ENCODE data around the gene UTP15. TPM values are rescaled to one million over a fixed set of nuclear protein-coding genes. Genes with fewer than 3 reads are reported as not detected.

The UTP15 gene
- total RNA-seq, 1 experiment from 2014 or later, result 35.2 TPM

DNA sequence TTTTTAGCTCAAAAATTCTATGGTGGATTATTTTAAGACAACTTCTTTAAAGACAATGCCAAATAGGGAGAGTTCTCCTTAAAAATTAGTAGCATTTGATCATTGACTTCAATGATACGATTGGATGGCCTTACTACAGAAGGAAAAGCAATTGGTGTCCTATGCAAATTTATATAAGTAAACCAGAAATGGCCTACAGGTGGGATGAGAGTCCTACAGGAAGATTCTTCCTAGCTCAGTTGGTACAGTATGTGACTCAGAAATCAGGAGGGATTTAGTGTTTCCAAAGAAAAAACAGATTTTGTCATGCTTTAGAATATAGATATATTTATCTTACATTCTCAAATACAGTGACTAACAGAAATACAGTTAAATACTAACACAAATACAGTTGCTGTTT is 6.6 kb upstream of the UTP15 start (continued):
- no peak for TF ChIP-seq JUN (CRISPR knock-in tag; IDR thresholded peaks at IDR 0.05)
- TF ChIP-seq, protein P1, sequence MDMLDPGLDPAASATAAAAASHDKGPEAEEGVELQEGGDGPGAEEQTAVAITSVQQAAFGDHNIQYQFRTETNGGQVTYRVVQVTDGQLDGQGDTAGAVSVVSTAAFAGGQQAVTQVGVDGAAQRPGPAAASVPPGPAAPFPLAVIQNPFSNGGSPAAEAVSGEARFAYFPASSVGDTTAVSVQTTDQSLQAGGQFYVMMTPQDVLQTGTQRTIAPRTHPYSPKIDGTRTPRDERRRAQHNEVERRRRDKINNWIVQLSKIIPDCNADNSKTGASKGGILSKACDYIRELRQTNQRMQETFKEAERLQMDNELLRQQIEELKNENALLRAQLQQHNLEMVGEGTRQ (CRISPR knock-in tag; IDR thresholded peaks at IDR 0.05), result no peak
- no peak for TF ChIP-seq IRF2 (CRISPR knock-in tag; IDR thresholded peaks at IDR 0.05; ENCODE audit: borderline replicate concordance, low read depth)
- no peak for TF ChIP-seq GRHL2 (CRISPR knock-in tag; IDR thresholded peaks at IDR 0.05; ENCODE audit: insufficient replicate concordance, severe bottlenecking)

DNA sequence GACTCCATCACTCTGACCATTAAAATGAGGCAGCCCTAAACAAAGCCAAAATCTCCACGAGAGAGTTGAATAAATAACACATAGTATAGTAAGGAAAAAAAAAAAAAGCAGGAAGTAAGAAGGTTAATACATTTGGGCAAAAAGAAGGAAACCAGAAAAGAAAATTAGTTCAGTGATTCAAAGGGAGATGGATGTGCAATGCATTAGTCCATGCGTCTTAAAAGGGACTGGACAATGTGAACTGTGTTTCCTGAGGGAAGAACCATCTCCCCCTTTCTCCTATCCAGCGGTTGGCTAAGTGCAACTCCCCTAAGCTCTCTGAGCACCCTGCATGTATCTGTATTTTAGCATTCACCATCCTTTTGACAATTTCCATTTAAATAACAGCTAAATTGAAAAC is 1.5 kb upstream of the UTP15 start:
- Mint-ChIP-seq H3K36me3 (peaks cover 9% of the 10 kb centered on the region), H3K27ac (no peak overlapping the region), H3K9me3 (no peaks in the 10 kb centered on the region), H3K27me3 (ENCODE audit: low read depth) (no peaks in the 10 kb centered on the region), H3K4me3 (peak overlapping the region; percentile 88), H3K4me1 (peaks cover 14% of the 10 kb centered on the region)
- TF ChIP-seq, protein P2, sequence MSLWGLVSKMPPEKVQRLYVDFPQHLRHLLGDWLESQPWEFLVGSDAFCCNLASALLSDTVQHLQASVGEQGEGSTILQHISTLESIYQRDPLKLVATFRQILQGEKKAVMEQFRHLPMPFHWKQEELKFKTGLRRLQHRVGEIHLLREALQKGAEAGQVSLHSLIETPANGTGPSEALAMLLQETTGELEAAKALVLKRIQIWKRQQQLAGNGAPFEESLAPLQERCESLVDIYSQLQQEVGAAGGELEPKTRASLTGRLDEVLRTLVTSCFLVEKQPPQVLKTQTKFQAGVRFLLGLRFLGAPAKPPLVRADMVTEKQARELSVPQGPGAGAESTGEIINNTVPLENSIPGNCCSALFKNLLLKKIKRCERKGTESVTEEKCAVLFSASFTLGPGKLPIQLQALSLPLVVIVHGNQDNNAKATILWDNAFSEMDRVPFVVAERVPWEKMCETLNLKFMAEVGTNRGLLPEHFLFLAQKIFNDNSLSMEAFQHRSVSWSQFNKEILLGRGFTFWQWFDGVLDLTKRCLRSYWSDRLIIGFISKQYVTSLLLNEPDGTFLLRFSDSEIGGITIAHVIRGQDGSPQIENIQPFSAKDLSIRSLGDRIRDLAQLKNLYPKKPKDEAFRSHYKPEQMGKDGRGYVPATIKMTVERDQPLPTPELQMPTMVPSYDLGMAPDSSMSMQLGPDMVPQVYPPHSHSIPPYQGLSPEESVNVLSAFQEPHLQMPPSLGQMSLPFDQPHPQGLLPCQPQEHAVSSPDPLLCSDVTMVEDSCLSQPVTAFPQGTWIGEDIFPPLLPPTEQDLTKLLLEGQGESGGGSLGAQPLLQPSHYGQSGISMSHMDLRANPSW (CRISPR knock-in tag; conservative IDR thresholded peaks at IDR 0.05; ENCODE audit: low read depth), result no peak
- TF ChIP-seq ZNF423 (CRISPR knock-in tag; IDR thresholded peaks at IDR 0.05) (no peak), SMAD4 (CRISPR knock-in tag; IDR thresholded peaks at IDR 0.05) (no peak), FOXP1 (CRISPR knock-in tag; IDR thresholded peaks at IDR 0.05; ENCODE audit: borderline replicate concordance) (no peak), SMAD3 (CRISPR knock-in tag; IDR thresholded peaks at IDR 0.05; ENCODE audit: borderline replicate concordance) (no peak), ZNF138 (CRISPR knock-in tag; conservative IDR thresholded peaks at IDR 0.05) (no peak), SOX15 (CRISPR knock-in tag; IDR thresholded peaks at IDR 0.05) (no peak), PRRX2 (CRISPR knock-in tag; IDR thresholded peaks at IDR 0.05) (no peak), TEAD4 (CRISPR knock-in tag; IDR thresholded peaks at IDR 0.05) (no peak), ELF4 (CRISPR knock-in tag; IDR thresholded peaks at IDR 0.05; ENCODE audit: low read depth) (no peak), ZNF219 (CRISPR knock-in tag; IDR thresholded peaks at IDR 0.05; ENCODE audit: borderline replicate concordance) (no peak)
- TF ChIP-seq, protein P3, sequence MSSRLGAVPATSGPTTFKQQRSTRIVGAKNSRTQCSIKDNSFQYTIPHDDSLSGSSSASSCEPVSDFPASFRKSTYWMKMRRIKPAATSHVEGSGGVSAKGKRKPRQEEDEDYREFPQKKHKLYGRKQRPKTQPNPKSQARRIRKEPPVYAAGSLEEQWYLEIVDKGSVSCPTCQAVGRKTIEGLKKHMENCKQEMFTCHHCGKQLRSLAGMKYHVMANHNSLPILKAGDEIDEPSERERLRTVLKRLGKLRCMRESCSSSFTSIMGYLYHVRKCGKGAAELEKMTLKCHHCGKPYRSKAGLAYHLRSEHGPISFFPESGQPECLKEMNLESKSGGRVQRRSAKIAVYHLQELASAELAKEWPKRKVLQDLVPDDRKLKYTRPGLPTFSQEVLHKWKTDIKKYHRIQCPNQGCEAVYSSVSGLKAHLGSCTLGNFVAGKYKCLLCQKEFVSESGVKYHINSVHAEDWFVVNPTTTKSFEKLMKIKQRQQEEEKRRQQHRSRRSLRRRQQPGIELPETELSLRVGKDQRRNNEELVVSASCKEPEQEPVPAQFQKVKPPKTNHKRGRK (CRISPR knock-in tag; IDR thresholded peaks at IDR 0.05; ENCODE audit: borderline replicate concordance), result no peak
- TF ChIP-seq, protein P4, sequence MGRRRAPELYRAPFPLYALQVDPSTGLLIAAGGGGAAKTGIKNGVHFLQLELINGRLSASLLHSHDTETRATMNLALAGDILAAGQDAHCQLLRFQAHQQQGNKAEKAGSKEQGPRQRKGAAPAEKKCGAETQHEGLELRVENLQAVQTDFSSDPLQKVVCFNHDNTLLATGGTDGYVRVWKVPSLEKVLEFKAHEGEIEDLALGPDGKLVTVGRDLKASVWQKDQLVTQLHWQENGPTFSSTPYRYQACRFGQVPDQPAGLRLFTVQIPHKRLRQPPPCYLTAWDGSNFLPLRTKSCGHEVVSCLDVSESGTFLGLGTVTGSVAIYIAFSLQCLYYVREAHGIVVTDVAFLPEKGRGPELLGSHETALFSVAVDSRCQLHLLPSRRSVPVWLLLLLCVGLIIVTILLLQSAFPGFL (CRISPR knock-in tag; IDR thresholded peaks at IDR 0.05; ENCODE audit: borderline replicate concordance), result no peak
- TF ChIP-seq, protein P5, sequence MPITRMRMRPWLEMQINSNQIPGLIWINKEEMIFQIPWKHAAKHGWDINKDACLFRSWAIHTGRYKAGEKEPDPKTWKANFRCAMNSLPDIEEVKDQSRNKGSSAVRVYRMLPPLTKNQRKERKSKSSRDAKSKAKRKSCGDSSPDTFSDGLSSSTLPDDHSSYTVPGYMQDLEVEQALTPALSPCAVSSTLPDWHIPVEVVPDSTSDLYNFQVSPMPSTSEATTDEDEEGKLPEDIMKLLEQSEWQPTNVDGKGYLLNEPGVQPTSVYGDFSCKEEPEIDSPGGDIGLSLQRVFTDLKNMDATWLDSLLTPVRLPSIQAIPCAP (CRISPR knock-in tag; IDR thresholded peaks at IDR 0.05), result no peak
- TF ChIP-seq, protein P6, sequence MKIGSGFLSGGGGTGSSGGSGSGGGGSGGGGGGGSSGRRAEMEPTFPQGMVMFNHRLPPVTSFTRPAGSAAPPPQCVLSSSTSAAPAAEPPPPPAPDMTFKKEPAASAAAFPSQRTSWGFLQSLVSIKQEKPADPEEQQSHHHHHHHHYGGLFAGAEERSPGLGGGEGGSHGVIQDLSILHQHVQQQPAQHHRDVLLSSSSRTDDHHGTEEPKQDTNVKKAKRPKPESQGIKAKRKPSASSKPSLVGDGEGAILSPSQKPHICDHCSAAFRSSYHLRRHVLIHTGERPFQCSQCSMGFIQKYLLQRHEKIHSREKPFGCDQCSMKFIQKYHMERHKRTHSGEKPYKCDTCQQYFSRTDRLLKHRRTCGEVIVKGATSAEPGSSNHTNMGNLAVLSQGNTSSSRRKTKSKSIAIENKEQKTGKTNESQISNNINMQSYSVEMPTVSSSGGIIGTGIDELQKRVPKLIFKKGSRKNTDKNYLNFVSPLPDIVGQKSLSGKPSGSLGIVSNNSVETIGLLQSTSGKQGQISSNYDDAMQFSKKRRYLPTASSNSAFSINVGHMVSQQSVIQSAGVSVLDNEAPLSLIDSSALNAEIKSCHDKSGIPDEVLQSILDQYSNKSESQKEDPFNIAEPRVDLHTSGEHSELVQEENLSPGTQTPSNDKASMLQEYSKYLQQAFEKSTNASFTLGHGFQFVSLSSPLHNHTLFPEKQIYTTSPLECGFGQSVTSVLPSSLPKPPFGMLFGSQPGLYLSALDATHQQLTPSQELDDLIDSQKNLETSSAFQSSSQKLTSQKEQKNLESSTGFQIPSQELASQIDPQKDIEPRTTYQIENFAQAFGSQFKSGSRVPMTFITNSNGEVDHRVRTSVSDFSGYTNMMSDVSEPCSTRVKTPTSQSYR (CRISPR knock-in tag; IDR thresholded peaks at IDR 0.05), result no peak
- ATAC-seq (no peak), DNase-seq (ENCODE audit: low spot score) (no peak)
- ChIA-PET CTCF (no interaction called here), POLR2A (no interaction called here)
